ENCODE results near the gene CARD11. TPM values are rescaled to one million over a fixed set of nuclear protein-coding genes. Genes with fewer than 3 reads are reported as not detected.

The CARD11 gene
- total and polyA plus RNA-seq, 2 of the 13 experiments (the other 11 are each of a cell fraction or from before 2014, with no cell fraction given) = 0.04 TPM; not detected in 1

GRCh38 chr7:2938514-2939192 is 105.0 kb downstream of the CARD11 start (continued):
- no peak for TF ChIP-seq MTA3 (CRISPR knock-in tag; IDR thresholded peaks at IDR 0.05)
- no peak for TF ChIP-seq GLI4 (CRISPR knock-in tag; IDR thresholded peaks at IDR 0.05; ENCODE audit: borderline replicate concordance)
- no peak for TF ChIP-seq TMF1 (CRISPR knock-in tag; IDR thresholded peaks at IDR 0.05; ENCODE audit: low read depth)
- TF ChIP-seq ZNF878 (CRISPR knock-in tag; IDR thresholded peaks at IDR 0.05) = no peak

- FAIRE-seq (no peak), DNase-seq (ENCODE audit: low spot score) (no peak)
These were observed 105.8 kb downstream of the CARD11 start for GRCh38 chr7:2937701-2938513.

More at GRCh38 chr7:2937701-2938513, 105.8 kb downstream of the CARD11 start:
- ChIA-PET CTCF (ENCODE audit: low intra/inter-chr PET ratio, low total read pairs) (no interaction called here), POLR2A (no interaction called here)
- in situ Hi-C loops (cut with HindIII; ENCODE audit: extremely low pct_ligation_motif_present, low pct_unique_long_range_greater_than_20kb) (no loop called here), intact Hi-C loops (cut with micrococcal nuclease; ENCODE audit: unreplicated experiment) (no loop called here)
- TF ChIP-seq ZNF790 (CRISPR knock-in tag; IDR thresholded peaks at IDR 0.05; ENCODE audit: borderline replicate concordance) (no peak), KAT2B (IDR thresholded peaks at IDR 0.05; ENCODE audit: borderline replicate concordance, low read depth, low read length) (peak; percentile 85), JUNB (CRISPR knock-in tag; IDR thresholded peaks at IDR 0.05; ENCODE audit: borderline replicate concordance) (no peak)
- Histone ChIP-seq H3K4me2 (ENCODE audit: low read depth, low read length) (no peak overlapping the region), H3K4me3 (replicated peaks in 1 of 3; ENCODE audit: insufficient read depth in 1 of 3, low read depth in 2 of 3, low read length in 3 of 3) (no peak overlapping the region), H3K9me3 (ENCODE audit: low read length) (no peaks in the 10 kb centered on the region), H3K4me1 (ENCODE audit: insufficient read depth, low read length) (no peaks in the 10 kb centered on the region), H3K36me3 (replicated peaks in 1 of 2; ENCODE audit: control insufficient read depth in 1 of 2, insufficient read depth in 2 of 2, low read length in 2 of 2) (no peaks in the 10 kb centered on the region), H3K79me2 (ENCODE audit: insufficient read depth, low read length) (no peaks in the 10 kb centered on the region), H3K9ac (ENCODE audit: insufficient read depth, low read depth, low read length) (no peak overlapping the region), H3K27me3 (ENCODE audit: control insufficient read depth in 1 of 2, insufficient read depth in 2 of 2, low read length in 2 of 2) (peaks cover 9 to 45% of the 10 kb centered on the region in 2 experiments; a peak in 4 of 5 replicates), H4K20me1 (ENCODE audit: insufficient read depth, low read length) (no peaks in the 10 kb centered on the region), H3K27ac (ENCODE audit: extremely low read length, insufficient read depth, low read length) (no peak overlapping the region), H2AFZ (ENCODE audit: low read length) (no peak overlapping the region)
- no TSS peak for BruUV-seq (replicated peaks)
- WGBS (ENCODE audit: low lambda C conversion rate) = 45% methylated on average over 14 of the region's 19 CpGs
- peak; percentile 42; the same call in 2 of the 3 replicates for ATAC-seq
